ENCODE results near the gene VTCN1. TPM values are rescaled to one million over a fixed set of nuclear protein-coding genes. Genes with fewer than 3 reads are reported as not detected.

The VTCN1 gene
- total and polyA plus RNA-seq, 2 of the 8 experiments (the other 6 are each of a cell fraction or from before 2014, with no cell fraction given) = 0.32 TPM; not detected in 1

GRCh38 chr1:117198097-117198496, 12.6 kb downstream of the VTCN1 start (continued):
- TF ChIP-seq CREB1 (IDR thresholded peaks at IDR 0.05) = no peak

All from H1 (cell line).